ENCODE data around the gene ZNF160. TPM values are rescaled to one million over a fixed set of nuclear protein-coding genes. Genes with fewer than 3 reads are reported as not detected.

ZNF160 gene
- polyA plus RNA-seq, 1 of the 3 experiments (the other 2 are of a cell fraction) = 10.1 TPM

DNA sequence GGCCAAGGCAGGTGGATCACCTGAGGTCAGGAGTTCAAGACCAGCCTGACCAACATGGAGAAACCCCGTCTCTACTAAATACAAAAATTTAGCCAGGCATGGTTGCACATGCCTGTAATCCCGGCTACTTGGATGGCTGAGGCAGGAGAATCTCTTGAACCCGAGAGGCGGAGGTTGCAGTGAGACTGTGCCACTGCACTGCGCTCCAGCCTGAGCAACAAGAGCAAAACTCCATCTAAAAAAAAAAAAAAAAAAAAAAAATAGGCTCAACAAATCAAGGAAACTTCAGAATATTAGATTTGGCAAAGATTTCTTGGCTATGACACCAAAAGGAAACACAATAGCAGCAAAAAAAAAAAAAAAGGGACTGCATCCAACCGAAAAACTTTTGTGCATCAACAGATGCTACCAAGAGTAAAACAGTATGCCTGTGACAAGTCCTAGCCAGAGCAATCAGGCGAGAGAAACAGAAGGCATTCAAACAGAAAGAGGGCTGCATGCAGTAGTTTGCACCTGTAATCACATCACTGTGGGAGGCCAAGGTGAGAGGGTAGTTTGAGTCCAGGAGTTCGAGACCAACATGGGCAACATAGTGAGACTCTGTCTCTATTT is 23.8 kb downstream of the ZNF160 start:
- no peak overlapping the region for H3K4me2 ChIP-seq
- no peaks in the 10 kb centered on the region for H3K9me2 ChIP-seq
- H3K9me3 ChIP-seq = peaks cover 6% of the 10 kb centered on the region; the same call in 1 of the 2 replicates
- H3K27ac ChIP-seq (ENCODE audit: low read depth in 2 of 2, low read length in 1 of 2) = no peak overlapping the region
- H4K20me1 ChIP-seq (ENCODE audit: insufficient read depth) = no peaks in the 10 kb centered on the region
- 83% methylated on average over 8 of the region's 8 CpGs for WGBS (ENCODE audit: low lambda C conversion rate)
- H3K4me3 ChIP-seq (ENCODE audit: low read depth in 2 of 2, low read length in 1 of 2) = no peak overlapping the region
- ChIA-PET CTCF (no interaction called here), POLR2A (no interaction called here)
- no peak for DNase-seq
- TF ChIP-seq TCF12 (IDR thresholded peaks at IDR 0.05) (no peak), SIN3A (IDR thresholded peaks at IDR 0.05; ENCODE audit: borderline replicate concordance, low read depth, low read length) (no peak), EZH2phosphoT487 (IDR thresholded peaks at IDR 0.05; ENCODE audit: borderline replicate concordance, low read depth) (no peak), ZBTB33 (IDR thresholded peaks at IDR 0.05; ENCODE audit: borderline replicate concordance, low read depth) (no peak), TAF1 (IDR thresholded peaks at IDR 0.05; ENCODE audit: borderline replicate concordance, low read depth, low read length) (no peak), ELF1 (IDR thresholded peaks at IDR 0.05) (no peak)
- TF ChIP-seq, protein P1, sequence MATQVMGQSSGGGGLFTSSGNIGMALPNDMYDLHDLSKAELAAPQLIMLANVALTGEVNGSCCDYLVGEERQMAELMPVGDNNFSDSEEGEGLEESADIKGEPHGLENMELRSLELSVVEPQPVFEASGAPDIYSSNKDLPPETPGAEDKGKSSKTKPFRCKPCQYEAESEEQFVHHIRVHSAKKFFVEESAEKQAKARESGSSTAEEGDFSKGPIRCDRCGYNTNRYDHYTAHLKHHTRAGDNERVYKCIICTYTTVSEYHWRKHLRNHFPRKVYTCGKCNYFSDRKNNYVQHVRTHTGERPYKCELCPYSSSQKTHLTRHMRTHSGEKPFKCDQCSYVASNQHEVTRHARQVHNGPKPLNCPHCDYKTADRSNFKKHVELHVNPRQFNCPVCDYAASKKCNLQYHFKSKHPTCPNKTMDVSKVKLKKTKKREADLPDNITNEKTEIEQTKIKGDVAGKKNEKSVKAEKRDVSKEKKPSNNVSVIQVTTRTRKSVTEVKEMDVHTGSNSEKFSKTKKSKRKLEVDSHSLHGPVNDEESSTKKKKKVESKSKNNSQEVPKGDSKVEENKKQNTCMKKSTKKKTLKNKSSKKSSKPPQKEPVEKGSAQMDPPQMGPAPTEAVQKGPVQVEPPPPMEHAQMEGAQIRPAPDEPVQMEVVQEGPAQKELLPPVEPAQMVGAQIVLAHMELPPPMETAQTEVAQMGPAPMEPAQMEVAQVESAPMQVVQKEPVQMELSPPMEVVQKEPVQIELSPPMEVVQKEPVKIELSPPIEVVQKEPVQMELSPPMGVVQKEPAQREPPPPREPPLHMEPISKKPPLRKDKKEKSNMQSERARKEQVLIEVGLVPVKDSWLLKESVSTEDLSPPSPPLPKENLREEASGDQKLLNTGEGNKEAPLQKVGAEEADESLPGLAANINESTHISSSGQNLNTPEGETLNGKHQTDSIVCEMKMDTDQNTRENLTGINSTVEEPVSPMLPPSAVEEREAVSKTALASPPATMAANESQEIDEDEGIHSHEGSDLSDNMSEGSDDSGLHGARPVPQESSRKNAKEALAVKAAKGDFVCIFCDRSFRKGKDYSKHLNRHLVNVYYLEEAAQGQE (IDR thresholded peaks at IDR 0.05; ENCODE audit: low read depth, low read length) = no peak
- H3K4me1 ChIP-seq (ENCODE audit: control insufficient read depth in 1 of 2, insufficient read depth in 2 of 2, low read depth in 1 of 2, low read length in 1 of 2) = no peaks in the 10 kb centered on the region
- H3K9ac ChIP-seq = no peak overlapping the region
- peaks cover 39% of the 10 kb centered on the region; the same call in 1 of the 2 replicates for H3K79me2 ChIP-seq (ENCODE audit: insufficient read depth)
- H3F3A ChIP-seq (replicated peaks; ENCODE audit: insufficient read depth) = no peaks in the 10 kb centered on the region
- H3K27me3 ChIP-seq (ENCODE audit: insufficient read depth) = no peaks in the 10 kb centered on the region
- H2AFZ ChIP-seq (ENCODE audit: low read depth) = no peak overlapping the region
- peaks cover 28 to 66% of the 10 kb centered on the region in 2 experiments for H3K36me3 ChIP-seq (replicated peaks in 1 of 2; ENCODE audit: control insufficient read depth in 1 of 2, insufficient read depth in 2 of 2, low read length in 1 of 2)

DNA sequence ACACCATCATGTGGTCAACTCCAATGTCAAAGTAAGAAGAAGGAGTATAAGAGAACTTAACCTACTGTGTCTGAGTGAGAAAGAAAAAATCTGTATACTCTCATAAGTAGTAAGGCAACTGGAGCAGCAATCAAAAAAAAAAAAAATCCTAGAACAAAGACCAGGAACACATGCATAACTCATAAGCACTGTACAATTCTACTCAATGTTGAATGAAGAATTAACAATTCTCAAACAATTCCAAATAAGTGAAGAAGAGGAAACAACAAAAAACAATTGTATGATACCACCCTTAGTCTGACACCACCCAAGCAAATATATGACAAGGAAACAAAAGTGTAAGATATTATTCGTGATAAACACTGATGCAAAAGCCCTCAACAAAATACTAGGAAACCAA is 24.6 kb downstream of the ZNF160 start:
- Histone ChIP-seq H3K9me3 (peaks cover 6% of the 10 kb centered on the region; the same call in 1 of the 2 replicates), H3K27me3 (ENCODE audit: insufficient read depth) (no peaks in the 10 kb centered on the region), H3K36me3 (replicated peaks in 1 of 2; ENCODE audit: control insufficient read depth in 1 of 2, insufficient read depth in 2 of 2, low read length in 1 of 2) (peaks cover 27 to 69% of the 10 kb centered on the region in 2 experiments), H3K4me2 (no peak overlapping the region), H2AFZ (ENCODE audit: low read depth) (no peak overlapping the region), H3K27ac (ENCODE audit: low read depth in 2 of 2, low read length in 1 of 2) (no peak overlapping the region), H3K4me1 (ENCODE audit: control insufficient read depth in 1 of 2, insufficient read depth in 2 of 2, low read depth in 1 of 2, low read length in 1 of 2) (no peaks in the 10 kb centered on the region), H3K4me3 (ENCODE audit: low read depth in 2 of 2, low read length in 1 of 2) (no peak overlapping the region), H3K9ac (no peak overlapping the region), H3K9me2 (no peaks in the 10 kb centered on the region), H3K79me2 (ENCODE audit: insufficient read depth) (peaks cover 39% of the 10 kb centered on the region; the same call in 1 of the 2 replicates), H3F3A (replicated peaks; ENCODE audit: insufficient read depth) (no peaks in the 10 kb centered on the region), H4K20me1 (ENCODE audit: insufficient read depth) (no peaks in the 10 kb centered on the region)
- ChIA-PET CTCF (interaction anchor here (1.7 kb wide), 1 partner anchor 17 kb away, joined by 4 read pairs; no protein-coding TSS in a partner anchor), POLR2A (interaction anchor here (0.6 kb wide), 2 partner anchors 354 to 1245 kb away, joined by 3 read pairs; no protein-coding TSS in a partner anchor)
- DNase-seq = no peak
- 97% methylated on average over 1 of the region's 1 CpG for WGBS (ENCODE audit: low lambda C conversion rate)
- TF ChIP-seq, protein P2, sequence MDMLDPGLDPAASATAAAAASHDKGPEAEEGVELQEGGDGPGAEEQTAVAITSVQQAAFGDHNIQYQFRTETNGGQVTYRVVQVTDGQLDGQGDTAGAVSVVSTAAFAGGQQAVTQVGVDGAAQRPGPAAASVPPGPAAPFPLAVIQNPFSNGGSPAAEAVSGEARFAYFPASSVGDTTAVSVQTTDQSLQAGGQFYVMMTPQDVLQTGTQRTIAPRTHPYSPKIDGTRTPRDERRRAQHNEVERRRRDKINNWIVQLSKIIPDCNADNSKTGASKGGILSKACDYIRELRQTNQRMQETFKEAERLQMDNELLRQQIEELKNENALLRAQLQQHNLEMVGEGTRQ (IDR thresholded peaks at IDR 0.05; ENCODE audit: borderline replicate concordance, low read depth, low read length) = no peak
- TF ChIP-seq TAF1 (IDR thresholded peaks at IDR 0.05; ENCODE audit: borderline replicate concordance, low read depth, low read length) (no peak), SIN3A (IDR thresholded peaks at IDR 0.05; ENCODE audit: borderline replicate concordance, low read depth, low read length) (no peak), FOXM1 (IDR thresholded peaks at IDR 0.05; ENCODE audit: low read depth) (no peak), EP300 (IDR thresholded peaks at IDR 0.05; ENCODE audit: borderline replicate concordance in 1 of 2, low read depth in 1 of 2, low read length in 1 of 2) (no peak), POLR2AphosphoS5 (IDR thresholded peaks at IDR 0.05; ENCODE audit: low read depth, low read length) (no peak), GABPA (IDR thresholded peaks at IDR 0.05; ENCODE audit: low read depth) (no peak), NFIC (IDR thresholded peaks at IDR 0.05; ENCODE audit: borderline replicate concordance) (no peak), TCF12 (IDR thresholded peaks at IDR 0.05) (no peak), JUND (IDR thresholded peaks at IDR 0.05) (no peak), NRF1 (IDR thresholded peaks at IDR 0.05; ENCODE audit: low read depth, low read length) (no peak), MEF2A (IDR thresholded peaks at IDR 0.05; ENCODE audit: borderline replicate concordance, low read depth) (no peak), RAD21 (IDR thresholded peaks at IDR 0.05; ENCODE audit: low read length) (no peak), ZBTB33 (IDR thresholded peaks at IDR 0.05; ENCODE audit: borderline replicate concordance, low read depth) (no peak), EZH2phosphoT487 (IDR thresholded peaks at IDR 0.05; ENCODE audit: borderline replicate concordance, low read depth) (no peak)

All from SK-N-SH (cell line).